H1 (cell line): ENCODE results near the gene MPPED1. TPM values are rescaled to one million over a fixed set of nuclear protein-coding genes. Genes with fewer than 3 reads are reported as not detected.

Source experiments
- ATF3 ChIP-seq: IDR thresholded peaks from 2 replicates; pipeline ENCODE4 v1.6.1; 2011; ENCODE audit warnings: low read depth, mild to moderate bottlenecking, low read length; ENCODE audit not compliant: insufficient read depth
- CHD2 ChIP-seq: IDR thresholded peaks from 2 replicates; pipeline ENCODE4 v1.6.1; 2012; ENCODE audit warnings: low read length, improper control_type of control experiment
- CHD7 ChIP-seq: fragments of 300-600 bp; sonication (generic); IDR thresholded peaks from 2 replicates; pipeline ENCODE4 v1.7.1; 2012; ENCODE audit warnings: low read length, moderate library complexity, mild to moderate bottlenecking, inconsistent platforms; ENCODE audit not compliant: insufficient replicate concordance
- EGR1 ChIP-seq: IDR thresholded peaks from 2 replicates; pipeline ENCODE4 v1.6.1; 2011; ENCODE audit warnings: low read depth, low read length, borderline replicate concordance
- JUN ChIP-seq: IDR thresholded peaks from 2 replicates; pipeline ENCODE4 v1.6.1; 2011; ENCODE audit warnings: low read depth, mild to moderate bottlenecking, improper control_type of control experiment, low read length
- JUND ChIP-seq: IDR thresholded peaks from 2 replicates; pipeline ENCODE4 v1.6.1; 2011; ENCODE audit warnings: mild to moderate bottlenecking, improper control_type of control experiment, low read length
- RAD21 ChIP-seq, 2 experiments: IDR thresholded peaks in 1 of 2; conservative IDR thresholded peaks in 1 of 2; 2 replicates each; pipeline ENCODE4 v1.6.1; 2011; ENCODE audit warnings: low read depth in 2 of 2, low read length in 2 of 2, improper control_type of control experiment in 1 of 2, inconsistent platforms in 1 of 2, mild to moderate bottlenecking in 1 of 2, moderate library complexity in 1 of 2
- RBBP5 ChIP-seq: IDR thresholded peaks from 2 replicates; pipeline ENCODE4 v1.7.1; 2012; ENCODE audit warnings: low read depth, mild to moderate bottlenecking, inconsistent platforms, low read length, moderate library complexity, borderline replicate concordance
- TCF12 ChIP-seq: IDR thresholded peaks from 2 replicates; pipeline ENCODE4 v1.6.1; 2011; ENCODE audit warnings: low read depth, mild to moderate bottlenecking, low read length
- polyA plus RNA-seq, 7 experiments: library from polyadenylated mRNA; depleted of rRNA in 3 of 7; stranded (reverse) in 5 of 7; unstranded in 2 of 7; fragments of >200 nt in 5 of 7; fragments of 200-250 nt in 2 of 7; gene quantifications; 1 replicate in 5 of 7; 2 replicates in 1 of 7; 4 replicates in 1 of 7; pipeline versions ENCODE4 v1.2.1 to v1.2.3, GENCODE V29; 2011 to 2013; ENCODE audit warnings: missing spikeins in 2 of 7, mixed read lengths in 2 of 7
- total RNA-seq: library from RNA; stranded (reverse); fragmentation: NEBNext Ultra II Directional; extraction: Animal tissue kit (Norgen Biotek cat#: 25700); gene quantifications from 2 replicates; pipeline ENCODE4 v1.2.1, GENCODE V29; 2021

The MPPED1 gene
- total and polyA plus RNA-seq, 2 of the 8 experiments (the other 6 are each of a cell fraction or from before 2014, with no cell fraction given): 0.29 to 0.37 TPM

GRCh38 chr22:43532301-43533155 is 120.7 kb downstream of the MPPED1 start (continued):
- TF ChIP-seq CHD7 (no peak), RAD21 (IDR thresholded peaks at IDR 0.05 in 1 of 2, conservative IDR thresholded peaks at IDR 0.05 in 1 of 2; ENCODE audit: low read depth in 2 of 2, low read length in 2 of 2) (no peak), TCF12 (no peak), RBBP5 (no peak), CHD2 (no peak), EGR1 (no peak), JUND (no peak), ATF3 (no peak), JUN (no peak)
